HG03432 (cell line): ENCODE measurements around the gene ATOH7.
A peak's percentile ranks its signal among the peaks of the same experiment; 100 is the strongest.
"Not testable (repeated sequence)": the region's sequence is repeated elsewhere in the genome, so short reads cannot be mapped to it uniquely, and the experiment has no call there.

ENCODE experiments used
- ATAC-seq: cut with Tn5 transposase; IDR thresholded peaks from one replicate; pipeline ENCODE4 v1.9.1; 2021; ENCODE audit warnings: mild to moderate bottlenecking, moderate library complexity; ENCODE audit not compliant: unreplicated experiment

Gene ATOH7

GRCh38 chr10:68231817-68232251 is at the start of gene ATOH7:
ATOH7 (minus strand) TSS chr10:68232113; CDS start chr10:68231677, 436 bp downstream.
- ATAC-seq: no peak

DNA sequence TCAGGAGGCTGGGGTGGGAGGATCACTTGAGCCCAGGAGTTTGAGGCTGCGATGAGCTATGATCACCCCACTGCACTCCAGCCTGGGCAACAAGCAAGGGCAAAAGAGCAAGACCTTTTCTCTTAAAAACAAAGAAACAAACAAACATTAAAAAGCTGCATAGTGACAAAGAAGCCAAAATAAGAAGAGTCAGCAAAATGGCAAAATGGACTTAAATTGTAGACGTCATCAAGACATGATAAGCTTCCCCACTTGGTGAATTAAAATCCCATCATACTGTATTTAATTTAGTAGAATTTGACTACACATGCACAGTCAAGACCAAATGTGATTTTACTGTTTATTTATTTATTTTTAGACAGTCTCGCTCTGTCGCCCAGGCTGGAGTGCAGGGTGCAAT is 48.8 kb upstream of the ATOH7 start:
- ATAC-seq: no peak

DNA sequence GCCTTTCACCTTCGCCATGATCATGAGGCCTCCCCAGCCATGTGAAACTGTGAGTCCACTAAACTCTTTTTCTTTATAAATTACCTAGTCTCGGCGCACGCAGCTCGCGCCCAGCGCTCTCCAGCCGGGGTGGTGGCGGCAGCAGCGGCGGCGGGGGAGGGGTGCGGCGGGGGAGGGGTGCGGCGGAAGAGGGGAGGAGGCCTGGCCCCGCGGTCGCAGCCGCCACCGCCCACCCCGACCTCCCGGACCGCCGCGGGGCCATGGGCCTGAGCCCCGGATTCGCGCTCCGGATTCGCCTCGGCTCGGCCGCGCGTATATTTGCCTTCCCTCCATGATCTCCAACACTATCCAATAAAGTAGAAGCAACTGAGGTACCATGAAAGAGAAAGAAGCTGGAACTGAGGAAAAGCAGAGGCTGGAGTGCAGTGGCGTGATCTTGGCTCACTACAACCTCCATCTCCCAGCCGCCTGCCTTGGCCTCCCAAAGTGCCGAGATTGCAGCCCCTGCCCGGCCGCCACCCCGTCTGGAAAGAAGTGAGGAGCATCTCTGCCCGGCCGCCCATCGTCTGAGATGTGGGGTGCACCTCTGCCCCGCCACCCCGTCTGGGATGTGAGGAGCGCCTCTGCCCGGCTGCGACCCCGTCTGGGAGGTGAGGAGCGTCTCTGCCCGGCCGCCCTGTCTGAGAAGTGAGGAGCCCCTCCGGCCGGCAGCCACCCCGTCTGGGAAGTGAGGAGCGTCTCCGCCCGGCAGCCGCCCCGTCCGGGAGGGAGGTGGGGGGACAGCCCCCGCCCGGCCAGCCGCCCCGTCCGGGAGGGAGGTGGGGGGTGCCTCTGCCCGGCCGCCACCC is 47.2 kb upstream of the ATOH7 start:
- ATAC-seq: not testable (repeated sequence)

DNA sequence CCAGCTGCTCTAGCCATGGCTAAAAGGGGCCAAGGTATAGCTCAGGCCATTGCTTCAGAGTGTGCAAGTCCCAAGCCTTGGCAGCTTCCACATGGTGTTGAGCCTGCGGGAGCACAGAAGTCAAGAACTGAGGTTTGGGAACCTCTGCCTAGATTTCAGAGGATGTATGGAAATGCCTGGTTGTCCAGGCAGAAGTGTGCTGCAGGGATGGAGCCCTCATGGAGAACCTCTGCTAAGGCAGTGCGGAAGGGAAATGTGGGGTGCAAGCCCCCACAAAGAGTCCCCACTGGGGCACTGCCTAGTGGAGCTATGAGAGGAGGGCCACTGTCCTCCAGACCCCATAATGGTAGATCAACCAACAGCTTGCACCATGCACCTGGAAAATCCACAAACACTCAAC is 45.9 kb upstream of the ATOH7 start:
- ATAC-seq: not testable (repeated sequence)

- no peak for ATAC-seq
Measured at GRCh38 chr10:68276224-68276623, 44.3 kb upstream of the ATOH7 start.

GRCh38 chr10:68275600-68276126 is 43.8 kb upstream of the ATOH7 start:
- ATAC-seq: no peak

- ATAC-seq: no peak
Measured at GRCh38 chr10:68272833-68273232, 40.9 kb upstream of the ATOH7 start.

- no peak for ATAC-seq
Measured at GRCh38 chr10:68271196-68271882, 39.4 kb upstream of the ATOH7 start.

DNA sequence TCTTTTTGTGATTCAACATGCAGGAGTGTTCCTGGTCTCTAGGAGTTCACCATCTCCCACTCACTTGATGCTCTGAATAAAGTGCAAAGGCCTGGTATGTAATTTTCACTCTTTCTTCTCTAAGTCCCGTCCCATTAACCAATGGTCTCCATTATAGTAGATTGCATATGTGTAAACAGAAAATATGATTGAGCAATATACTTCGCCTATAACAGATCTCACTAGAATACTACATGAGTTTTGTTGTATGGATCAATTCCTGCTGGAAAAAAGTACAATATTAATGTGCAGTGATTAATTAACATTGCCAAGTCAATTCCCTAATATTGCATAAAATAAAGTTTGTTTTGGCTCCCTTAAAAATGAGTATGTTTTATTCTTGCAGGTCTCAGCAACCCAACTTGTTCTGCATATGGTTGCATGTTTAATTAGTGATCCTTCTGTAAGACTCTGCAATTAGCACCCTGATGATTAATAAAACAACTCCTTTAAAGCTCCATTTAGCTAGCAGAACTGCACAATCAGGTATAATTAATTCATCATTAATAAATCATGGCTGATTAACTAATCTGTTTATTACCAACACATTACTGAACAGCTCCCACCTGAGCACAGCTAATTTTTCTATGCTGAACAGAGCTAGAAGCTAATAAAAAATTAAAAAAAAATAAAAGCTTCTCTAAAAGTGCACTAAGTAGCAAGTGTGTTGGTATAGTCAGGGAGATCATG is 37.8 kb upstream of the ATOH7 start:
- ATAC-seq: no peak

GRCh38 chr10:68261132-68261856 is 29.4 kb upstream of the ATOH7 start:
- no peak for ATAC-seq

DNA sequence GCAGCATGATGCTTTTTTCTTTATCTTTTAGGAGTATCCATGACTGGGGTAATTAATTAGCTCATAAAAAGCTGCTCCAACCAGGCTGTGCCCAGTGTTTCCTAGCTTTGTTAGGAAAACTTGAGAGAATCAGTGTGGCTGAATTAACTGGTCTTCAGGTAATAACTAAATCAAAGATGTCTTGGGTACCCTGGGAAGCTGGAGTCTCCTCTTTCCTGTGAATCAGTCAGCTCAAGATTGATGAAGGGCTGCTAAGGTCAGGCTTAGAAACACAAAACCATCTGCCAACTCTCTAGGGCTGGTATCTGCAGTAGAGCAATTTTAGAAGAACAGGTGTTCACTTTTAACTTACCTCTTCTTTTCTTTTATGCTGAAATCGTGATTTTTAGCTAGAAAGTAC is 21.4 kb upstream of the ATOH7 start:
- ATAC-seq: no peak

DNA sequence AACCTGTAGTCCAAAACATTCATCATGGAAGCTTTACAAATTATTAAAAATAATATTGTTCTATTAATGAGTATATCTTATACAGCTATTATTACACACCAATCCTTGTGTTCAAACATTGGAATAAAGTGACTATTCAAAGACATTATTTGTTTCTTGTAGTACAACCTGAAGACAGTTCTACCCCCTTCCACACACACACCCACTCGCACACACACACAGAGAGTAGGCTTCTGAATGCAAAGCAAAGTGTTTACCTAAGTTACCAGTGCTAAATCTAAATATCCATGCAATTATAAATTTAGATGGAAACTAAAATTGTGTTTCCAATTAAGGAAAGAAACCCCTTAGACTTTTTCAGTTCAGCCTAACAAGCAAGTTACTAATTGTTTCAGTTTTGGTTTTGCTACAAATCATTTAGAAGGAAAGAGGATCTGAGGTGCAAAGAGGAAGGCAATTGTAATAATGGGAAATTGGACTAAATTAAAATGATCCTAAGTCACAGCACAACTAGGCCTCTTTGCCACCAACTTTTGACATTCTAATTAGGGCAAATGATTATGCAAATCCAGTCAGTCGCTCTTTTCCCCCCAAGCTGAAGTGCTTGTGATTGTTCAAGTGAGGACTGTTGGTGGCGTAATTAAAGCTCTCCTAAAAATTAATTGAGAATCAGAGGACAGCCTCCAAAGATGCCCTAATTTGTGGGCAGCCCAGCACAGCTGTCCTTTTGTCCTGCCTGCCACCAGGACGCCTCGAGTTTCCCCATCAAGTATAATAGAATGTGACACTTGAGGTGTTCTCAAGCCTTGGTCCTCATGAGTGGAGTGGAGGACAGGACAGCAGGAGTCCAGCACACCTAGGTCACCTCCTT is 19.9 kb upstream of the ATOH7 start:
- ATAC-seq: peak; percentile 47

DNA sequence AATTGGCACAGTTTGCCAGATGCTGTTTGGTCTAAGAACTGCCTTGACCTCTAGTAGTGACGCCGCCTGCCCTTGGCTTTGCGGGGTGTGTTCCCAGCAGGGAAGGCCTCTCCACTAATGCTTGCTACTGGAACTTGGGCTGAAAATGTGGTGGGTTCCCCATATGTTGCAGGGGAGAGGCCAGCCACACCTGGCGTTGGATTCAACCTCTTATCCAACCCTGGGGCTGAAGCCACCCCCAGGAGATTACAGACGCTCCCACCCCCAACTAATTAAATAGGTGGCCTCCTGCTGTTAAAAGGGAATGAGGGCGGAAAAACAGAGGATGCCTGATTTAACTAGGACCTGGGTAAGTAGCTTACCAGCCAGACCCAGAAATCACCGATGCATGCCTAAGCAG is 19.2 kb upstream of the ATOH7 start:
- ATAC-seq: no peak

GRCh38 chr10:68249297-68249696 is 17.4 kb upstream of the ATOH7 start:
- ATAC-seq: no peak

DNA sequence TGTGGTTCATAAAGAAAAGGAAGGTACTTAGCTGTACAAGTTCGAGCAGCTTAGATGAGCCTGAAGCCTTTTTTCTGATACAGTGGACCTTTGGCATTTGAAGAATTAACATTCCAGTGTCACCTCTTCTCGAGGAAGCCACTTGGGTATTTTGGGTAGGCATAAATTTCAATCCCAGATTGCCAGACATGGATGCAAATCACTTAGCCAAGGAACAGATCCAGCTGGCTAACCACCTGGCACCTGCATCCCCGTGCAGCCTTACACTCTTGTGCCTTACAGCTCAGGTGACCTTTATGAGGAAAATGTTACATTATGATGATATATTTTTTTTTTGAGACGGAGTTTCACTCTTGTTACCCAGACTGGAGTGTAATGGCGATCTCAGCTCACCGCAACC is 16.0 kb upstream of the ATOH7 start:
- no peak for ATAC-seq

- ATAC-seq: not testable (repeated sequence)
Measured at GRCh38 chr10:68246397-68246796, 14.5 kb upstream of the ATOH7 start.

DNA sequence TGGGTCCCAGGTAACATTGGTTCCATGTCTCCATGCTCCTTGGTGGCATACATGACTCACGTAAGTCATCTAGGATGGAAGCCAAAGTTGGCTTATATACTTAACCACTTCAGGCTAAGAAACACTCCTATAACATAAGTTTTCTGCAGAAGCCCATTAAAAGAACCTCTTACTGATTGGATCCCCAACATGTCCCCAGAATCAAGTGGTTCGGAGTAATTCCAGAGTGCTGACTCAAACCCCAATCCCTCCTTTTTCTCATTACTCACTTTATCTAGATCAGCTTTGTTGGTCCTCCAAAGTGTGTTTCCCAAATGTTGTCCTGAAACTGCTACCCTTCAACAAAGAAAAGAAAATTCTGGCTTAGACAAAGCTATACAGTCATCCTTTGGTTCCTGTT is 10.1 kb upstream of the ATOH7 start:
- ATAC-seq: no peak

GRCh38 chr10:68239596-68240150 is 7.8 kb upstream of the ATOH7 start:
- no peak for ATAC-seq

DNA sequence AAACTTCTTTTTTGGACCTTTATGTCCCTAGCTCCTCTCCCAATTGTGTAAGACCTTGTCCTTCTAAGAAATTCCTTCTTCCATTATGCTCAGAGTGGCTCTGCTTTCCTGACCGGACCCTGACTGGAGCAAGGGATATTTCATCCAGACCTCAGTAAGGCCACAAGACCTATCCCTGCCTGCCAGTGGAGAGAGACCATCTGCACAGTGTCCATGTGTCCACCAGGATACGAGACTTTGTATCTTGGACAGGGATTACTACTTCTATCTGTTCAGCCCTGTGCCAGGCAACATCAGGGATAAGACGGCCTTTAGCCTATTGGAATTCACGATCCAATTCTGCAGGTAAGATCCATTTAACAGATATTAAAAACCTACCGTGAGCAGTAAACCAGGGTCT is 7.2 kb upstream of the ATOH7 start:
- no peak for ATAC-seq
